NCI-H2107 (cell line): ENCODE data around the gene LIN28A.

Experiments
- DNase-seq: peaks from one replicate; lab custom pipeline; 2025; lab: John Stamatoyannopoulos, UW

The LIN28A gene

GRCh38 chr1:26438041-26438440, 27.4 kb downstream of the LIN28A start:
- DNase-seq = no peak

- DNase-seq = no peak
Observed at GRCh38 chr1:26440259-26440658, 29.6 kb downstream of the LIN28A start.

- no peak for DNase-seq
Observed at GRCh38 chr1:26449868-26450267, 39.3 kb downstream of the LIN28A start.

GRCh38 chr1:26450908-26451307, 40.3 kb downstream of the LIN28A start:
- DNase-seq = no peak

GRCh38 chr1:26452459-26453183, 42.0 kb downstream of the LIN28A start:
- no peak for DNase-seq

- no peak for DNase-seq
Observed at GRCh38 chr1:26459148-26459547, 48.5 kb downstream of the LIN28A start.

- DNase-seq = peak; percentile 49
Observed at GRCh38 chr1:26459573-26460031, 49.0 kb downstream of the LIN28A start.

GRCh38 chr1:26468911-26469310, 58.3 kb downstream of the LIN28A start:
- no peak for DNase-seq

GRCh38 chr1:26469558-26469957, 58.9 kb downstream of the LIN28A start:
- peak; percentile 31 for DNase-seq

GRCh38 chr1:26470878-26471497, 60.4 kb downstream of the LIN28A start:
- no peak for DNase-seq

GRCh38 chr1:26471498-26472319, 61.1 kb downstream of the LIN28A start:
- peak; percentile 88 for DNase-seq

- DNase-seq = peak; percentile 93
Observed at GRCh38 chr1:26472320-26472900, 61.8 kb downstream of the LIN28A start, which contains the start of gene HMGN2. HMGN2 (plus strand) TSS chr1:26472440; CDS start chr1:26472613, 173 bp downstream.

- DNase-seq = peak; percentile 98
Observed at GRCh38 chr1:26472901-26473845, 62.6 kb downstream of the LIN28A start.

GRCh38 chr1:26474818-26475217, 64.2 kb downstream of the LIN28A start:
- DNase-seq = no peak

GRCh38 chr1:26475989-26476388, 65.4 kb downstream of the LIN28A start:
- DNase-seq = no peak

- no peak for DNase-seq
Observed at GRCh38 chr1:26476958-26477357, 66.3 kb downstream of the LIN28A start.

- DNase-seq = no peak
Observed at GRCh38 chr1:26477446-26478152, 67.0 kb downstream of the LIN28A start.

GRCh38 chr1:26478159-26478558, 67.5 kb downstream of the LIN28A start:
- no peak for DNase-seq

- DNase-seq = no peak
Observed at GRCh38 chr1:26478988-26479387, 68.4 kb downstream of the LIN28A start.
